A549 (cell line): ENCODE measurements around the gene BAG5. TPM values are rescaled to one million over a fixed set of nuclear protein-coding genes. Genes with fewer than 3 reads are reported as not detected.

Source experiments
- ATAC-seq, 2 experiments: fragments of 200-7000 bp in 1 of 2; fragments of >200 bp in 1 of 2; cut with Nextera tagmentation in 1 of 2; cut with Tn5 transposase in 1 of 2; 3 replicates each; pipeline versions ENCODE4 v1.8.0 to v1.9.1; 2018 to 2020; ENCODE audit warnings: mild to moderate bottlenecking in 1 of 2, moderate library complexity in 1 of 2
- CTCF ChIA-PET: fragments of 300-600 bp; sonication (Branson Sonifier 250); formaldehyde crosslinking; extraction: SDS; loops from one replicate; lab custom pipeline; 2021; ENCODE audit warnings: antibody characterized with exemption, inconsistent platforms; lab: Yijun Ruan, JAX
- POLR2A ChIA-PET: fragments of 350-600 bp; formaldehyde crosslinking; extraction: SDS; loops from one replicate; lab custom pipeline; 2021; ENCODE audit warnings: antibody characterized with exemption, inconsistent platforms; lab: Yijun Ruan, JAX
- DNase-seq, 2 experiments: peaks; one replicate each; pipeline versions ENCODE4 v3.0.0 to v3.0.0-alpha.2; 2011 to 2016; ENCODE audit warnings: low read depth in 1 of 2, low spot score in 1 of 2
- FAIRE-seq: peaks from 2 replicates; lab custom pipeline; 2011; peaks lifted over from hg19 to GRCh38; lab: Jason Lieb, UNC
- H3K27ac ChIP-seq, 2 experiments: fragments of >200 bp; sonication (Bioruptor Twin); formaldehyde crosslinking; 3 replicates each; pipeline ENCODE4 v1.5.1; 2016 to 2017
- H3K4me1 ChIP-seq: fragments of >200 bp; sonication (Bioruptor Twin); formaldehyde crosslinking; 3 replicates; pipeline ENCODE4 v1.6.1; 2016
- H3K4me2 ChIP-seq: fragments of >200 bp; sonication (Bioruptor Twin); formaldehyde crosslinking; 3 replicates; pipeline ENCODE4 v1.6.1; 2016
- H3K4me3 ChIP-seq: fragments of >200 bp; sonication (Bioruptor Twin); formaldehyde crosslinking; 3 replicates; pipeline ENCODE4 v1.5.1; 2016
- H3K9me3 ChIP-seq: fragments of >200 bp; sonication (Bioruptor Twin); formaldehyde crosslinking; 3 replicates; pipeline ENCODE4 v1.6.1; 2016
- BCL3 ChIP-seq: fragments of >200 bp; sonication (Bioruptor Twin); formaldehyde crosslinking; IDR thresholded peaks from 3 replicates; pipeline ENCODE4 v1.6.1; 2016
- CBX2 ChIP-seq: fragments of 200-600 bp; sonication (generic); IDR thresholded peaks from 2 replicates; pipeline ENCODE4 v1.6.1; 2016; ENCODE audit warnings: low read depth, mild to moderate bottlenecking, borderline replicate concordance
- CHD4 ChIP-seq: fragments of 200-600 bp; sonication (generic); IDR thresholded peaks from 2 replicates; pipeline ENCODE4 v1.6.1; 2016; ENCODE audit warnings: antibody characterized with exemption, mild to moderate bottlenecking, borderline replicate concordance
- EHMT2 ChIP-seq: fragments of 200-600 bp; sonication (generic); IDR thresholded peaks from 2 replicates; pipeline ENCODE4 v1.6.1; 2016; ENCODE audit warnings: antibody characterized with exemption, low read depth, mild to moderate bottlenecking, moderate library complexity
- EP300 ChIP-seq, 2 experiments: fragments of >200 bp; sonication (Bioruptor Twin); formaldehyde crosslinking; IDR thresholded peaks; 2 replicates in 1 of 2; 3 replicates in 1 of 2; pipeline ENCODE4 v1.6.1; 2016 to 2017
- ESRRA ChIP-seq: fragments of 150-350 bp; IDR thresholded peaks from 2 replicates; pipeline ENCODE4 v1.6.1; 2014; ENCODE audit warnings: mild to moderate bottlenecking, low read length, borderline replicate concordance
- HEYL ChIP-seq: fragments of 250-450 bp; sonication (Bioruptor Pico); IDR thresholded peaks from 2 replicates; pipeline ENCODE4 v1.8.0; 2021; ENCODE audit warnings: mild to moderate bottlenecking, moderate library complexity
- HMGXB4 ChIP-seq: fragments of 250-450 bp; sonication (Bioruptor Pico); IDR thresholded peaks from 2 replicates; pipeline ENCODE4 v1.5.0; 2021; ENCODE audit warnings: mild to moderate bottlenecking, moderate library complexity, borderline replicate concordance
- HOXA7 ChIP-seq: fragments of 250-450 bp; sonication (Bioruptor Pico); IDR thresholded peaks from 2 replicates; pipeline ENCODE4 v1.5.0; 2020; ENCODE audit warnings: mild to moderate bottlenecking, moderate library complexity
- KDM1A ChIP-seq: fragments of 200-600 bp; sonication (generic); IDR thresholded peaks from 2 replicates; pipeline ENCODE4 v1.6.1; 2016; ENCODE audit warnings: low read depth, mild to moderate bottlenecking
- MAX ChIP-seq: IDR thresholded peaks from 2 replicates; pipeline ENCODE4 v1.6.1; 2012
- MYC ChIP-seq: IDR thresholded peaks from 2 replicates; pipeline ENCODE4 v1.6.1; 2012; ENCODE audit warnings: mild to moderate bottlenecking, inconsistent platforms, low read length, improper control_type of control experiment, borderline replicate concordance
- NFE2L2 ChIP-seq: fragments of 150-350 bp; conservative IDR thresholded peaks from 2 replicates; pipeline ENCODE4 v1.6.1; 2014; ENCODE audit warnings: low read length
- PHF8 ChIP-seq: fragments of 200-600 bp; sonication (generic); IDR thresholded peaks from 2 replicates; pipeline ENCODE4 v1.6.1; 2016; ENCODE audit warnings: low read depth, mild to moderate bottlenecking, antibody characterized with exemption, moderate library complexity, borderline replicate concordance
- REST ChIP-seq: fragments of 200-600 bp; sonication (generic); IDR thresholded peaks from 2 replicates; pipeline ENCODE4 v1.6.1; 2016; ENCODE audit warnings: antibody characterized with exemption, mild to moderate bottlenecking, moderate library complexity
- RNF2 ChIP-seq: fragments of 200-600 bp; sonication (generic); IDR thresholded peaks from 2 replicates; pipeline ENCODE4 v1.6.1; 2016; ENCODE audit warnings: low read depth, mild to moderate bottlenecking, antibody characterized with exemption, moderate library complexity, borderline replicate concordance
- SREBF2 ChIP-seq: fragments of 450-650 bp; IDR thresholded peaks from 2 replicates; pipeline ENCODE4 v1.6.1; 2014; ENCODE audit warnings: mild to moderate bottlenecking, moderate library complexity
- USF2 ChIP-seq: fragments of 450-650 bp; IDR thresholded peaks from 2 replicates; pipeline ENCODE4 v1.6.1; 2014; ENCODE audit warnings: antibody characterized with exemption
- ZC3H11A ChIP-seq: fragments of 450-650 bp; IDR thresholded peaks from 2 replicates; pipeline ENCODE4 v1.6.1; 2014; ENCODE audit warnings: antibody characterized with exemption, mild to moderate bottlenecking
- WGBS: methylation state at CpG from one replicate; pipeline ENCODE4 v1.1.6; 2017; ENCODE audit errors: missing lambda C conversion rate; 5-methylcytosine and 5-hydroxymethylcytosine counted together
- polyA plus RNA-seq, 4 experiments: library from polyadenylated mRNA; depleted of rRNA in 3 of 4; stranded (reverse); fragments of >200 nt; fragmentation: RNase III in 1 of 4; extraction: RNeasy Plus Mini Kit Qiagen cat#74134 plus additional on column Dnase treatment in 1 of 4; gene quantifications; 2 replicates in 3 of 4; 3 replicates in 1 of 4; pipeline ENCODE4 v1.2.3, GENCODE V29; 2011 to 2017

BAG5 gene
- polyA plus RNA-seq, 2 of the 4 experiments (the other 2 are of a cell fraction): 20.8 to 24.8 TPM

- no peak for ATAC-seq
- FAIRE-seq: no peak
These were observed 51.4 kb downstream of the BAG5 start for GRCh38 chr14:103510724-103511693.

More at GRCh38 chr14:103510724-103511693, 51.4 kb downstream of the BAG5 start:
- WGBS: 91% methylated on average over 26 of the region's 26 CpGs
- H3K27ac ChIP-seq: no peak overlapping the region
- H3K9me3 ChIP-seq: no peaks in the 10 kb centered on the region
- no peaks in the 10 kb centered on the region for H3K4me1 ChIP-seq
- no peak overlapping the region for H3K4me2 ChIP-seq
- POLR2A ChIA-PET: no interaction called here
- no peak for TF ChIP-seq HOXA7
- no peak for TF ChIP-seq ESRRA
- TF ChIP-seq SREBF2: no peak
- no peak for TF ChIP-seq CBX2
- no peak for TF ChIP-seq USF2
- TF ChIP-seq MYC: no peak
- no peak for TF ChIP-seq BCL3
- TF ChIP-seq NFE2L2: no peak
- TF ChIP-seq EP300 (IDR thresholded peaks at IDR 0.05): no peak
- no peak for TF ChIP-seq CHD4
- no peak for TF ChIP-seq HMGXB4 (CRISPR knock-in tag)
- no peak for TF ChIP-seq ZC3H11A
- no peak for TF ChIP-seq REST
- TF ChIP-seq PHF8: no peak
- no peak for TF ChIP-seq HEYL (CRISPR knock-in tag)
- TF ChIP-seq EHMT2: no peak
- no peak for TF ChIP-seq KDM1A
- no peak for TF ChIP-seq RNF2
- TF ChIP-seq MAX: no peak
- TF ChIP-seq, all 56 proteins: peak for 0
- CTCF ChIA-PET: interaction anchor here (0.7 to 7.6 kb wide), 9 partner anchors 9 to 128 kb away, joined by 3 to 62 read pairs (median 5); partner anchors contain the start of genes CKB and TRMT61A
- no peak overlapping the region for H3K4me3 ChIP-seq
- DNase-seq: no peak
